Natural killer cell (primary cell): ENCODE measurements around the gene ST6GALNAC2. TPM values are rescaled to one million over a fixed set of nuclear protein-coding genes. Genes with fewer than 3 reads are reported as not detected.
"Not testable (repeated sequence)": the region's sequence is repeated elsewhere in the genome, so short reads cannot be mapped to it uniquely, and the experiment has no call there.

Source experiments
- ATAC-seq, 3 donors: fragments of 150-1000 bp in 2 of 3; fragments of 200-7000 bp in 1 of 3; cut with Tn5 transposase; 1 replicate in 1 of 3; 2 replicates in 2 of 3; pipeline ENCODE4 v1.10.0; 2021; ENCODE audit warnings: mild to moderate bottlenecking in 2 of 3, moderate library complexity in 2 of 3
- DNase-seq, 2 donors: peaks; one replicate each; pipeline versions ENCODE4 v3.0.0 to v3.0.0-alpha.2; 2013 to 2021; ENCODE audit warnings: mixed read lengths in 1 of 2
- H3K27ac ChIP-seq: one replicate; pipeline ENCODE4 v1.5.1; 2013; ENCODE audit warnings: mild to moderate bottlenecking, low read length
- H3K27me3 ChIP-seq: one replicate; pipeline ENCODE4 v1.6.1; 2013; ENCODE audit warnings: low read length; ENCODE audit not compliant: control insufficient read depth, insufficient read depth
- H3K36me3 ChIP-seq: one replicate; pipeline ENCODE4 v1.6.1; 2013; ENCODE audit warnings: low read length; ENCODE audit not compliant: control insufficient read depth, insufficient read depth
- H3K4me1 ChIP-seq: one replicate; pipeline ENCODE4 v1.6.1; 2013; ENCODE audit warnings: low read length; ENCODE audit not compliant: control insufficient read depth, insufficient read depth
- H3K4me3 ChIP-seq: one replicate; pipeline ENCODE4 v1.5.1; 2013; ENCODE audit warnings: low read length
- H3K9me3 ChIP-seq: one replicate; pipeline ENCODE4 v1.6.1; 2013; ENCODE audit warnings: low read length; ENCODE audit not compliant: control insufficient read depth, insufficient read depth
- H3K27ac Mint-ChIP-seq, 2 donors: one replicate each; pipeline ENCODE4 v1.8.0; 2022; ENCODE audit warnings: mild to moderate bottlenecking in 2 of 2, mixed read lengths in 2 of 2, moderate library complexity in 1 of 2
- H3K27me3 Mint-ChIP-seq, 2 donors: one replicate each; pipeline ENCODE4 v1.8.0; 2022; ENCODE audit warnings: low read depth in 2 of 2, mixed read lengths in 2 of 2
- H3K36me3 Mint-ChIP-seq: one replicate; pipeline ENCODE4 v1.8.0; 2022; ENCODE audit warnings: mixed read lengths
- H3K4me1 Mint-ChIP-seq, 2 donors: one replicate each; pipeline ENCODE4 v1.8.0; 2022; ENCODE audit warnings: mixed read lengths in 2 of 2
- H3K4me3 Mint-ChIP-seq: one replicate; pipeline ENCODE4 v1.8.0; 2022; ENCODE audit warnings: mild to moderate bottlenecking, moderate library complexity, mixed read lengths
- H3K9me3 Mint-ChIP-seq, 2 donors: one replicate each; pipeline ENCODE4 v1.8.0; 2022; ENCODE audit warnings: mixed read lengths in 2 of 2
- WGBS: methylation state at CpG from one replicate; pipeline ENCODE4 v1.1.7; 2013; ENCODE audit warnings: missing lambda C conversion rate; ENCODE audit not compliant: insufficient coverage; 5-methylcytosine and 5-hydroxymethylcytosine counted together
- intact Hi-C: fragments of 100-400 bp; cut with micrococcal nuclease; formaldehyde crosslinking; loops from one replicate; pipeline ENCODE4 v1.14.2; 2022
- total RNA-seq, 4 donors: library from RNA; stranded (reverse); fragments of 120-200 nt in 1 of 4; gene quantifications; one replicate each; pipeline versions ENCODE4 v1.2.3 to v1.2.4, GENCODE V29; 2013 to 2022
- TF ChIP-seq, protein P1 (sequence below): fragments of 200-600 bp; IDR thresholded peaks from one replicate; pipeline ENCODE4 v1.8.0; 2022; ENCODE audit warnings: antibody characterized with exemption

The ST6GALNAC2 gene
- total RNA-seq, 3 donors from 2014 or later (not counting 1 experiment from before 2014, with no cell fraction given): 0.65 TPM; not detected in 2

DNA sequence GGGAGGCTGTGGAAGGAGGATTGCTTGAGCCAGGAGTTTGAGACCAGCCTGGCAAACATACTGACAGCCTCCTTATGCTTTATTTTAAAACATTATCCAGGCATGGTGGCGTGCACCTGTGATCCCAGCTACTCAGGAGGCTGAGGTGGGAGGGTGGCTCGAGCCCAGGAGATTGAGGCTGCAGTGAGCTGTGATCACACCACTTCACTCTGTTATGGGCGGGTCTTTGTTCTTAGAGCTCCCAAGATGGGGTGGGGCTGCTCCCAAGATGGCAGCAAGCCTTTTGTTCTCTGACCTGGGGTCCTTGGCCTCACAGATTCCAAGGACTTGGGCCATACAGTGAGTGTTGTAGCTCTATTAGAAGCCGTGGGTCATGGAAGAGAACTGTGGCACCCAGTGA is 26.1 kb upstream of the ST6GALNAC2 start:
- 90% methylated on average over 4 of the region's 4 CpGs for WGBS
- no peak overlapping the region for H3K27ac ChIP-seq
- ATAC-seq: no peak
- H3K36me3 ChIP-seq: no peaks in the 10 kb centered on the region
- H3K4me1 Mint-ChIP-seq: peaks cover 5 to 17% of the 10 kb centered on the region in 2 donors
- intact Hi-C loops: no loop called here
- TF ChIP-seq, protein P1, sequence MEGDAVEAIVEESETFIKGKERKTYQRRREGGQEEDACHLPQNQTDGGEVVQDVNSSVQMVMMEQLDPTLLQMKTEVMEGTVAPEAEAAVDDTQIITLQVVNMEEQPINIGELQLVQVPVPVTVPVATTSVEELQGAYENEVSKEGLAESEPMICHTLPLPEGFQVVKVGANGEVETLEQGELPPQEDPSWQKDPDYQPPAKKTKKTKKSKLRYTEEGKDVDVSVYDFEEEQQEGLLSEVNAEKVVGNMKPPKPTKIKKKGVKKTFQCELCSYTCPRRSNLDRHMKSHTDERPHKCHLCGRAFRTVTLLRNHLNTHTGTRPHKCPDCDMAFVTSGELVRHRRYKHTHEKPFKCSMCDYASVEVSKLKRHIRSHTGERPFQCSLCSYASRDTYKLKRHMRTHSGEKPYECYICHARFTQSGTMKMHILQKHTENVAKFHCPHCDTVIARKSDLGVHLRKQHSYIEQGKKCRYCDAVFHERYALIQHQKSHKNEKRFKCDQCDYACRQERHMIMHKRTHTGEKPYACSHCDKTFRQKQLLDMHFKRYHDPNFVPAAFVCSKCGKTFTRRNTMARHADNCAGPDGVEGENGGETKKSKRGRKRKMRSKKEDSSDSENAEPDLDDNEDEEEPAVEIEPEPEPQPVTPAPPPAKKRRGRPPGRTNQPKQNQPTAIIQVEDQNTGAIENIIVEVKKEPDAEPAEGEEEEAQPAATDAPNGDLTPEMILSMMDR: no peak
- H3K27me3 Mint-ChIP-seq: no peaks in the 10 kb centered on the region
- H3K4me1 ChIP-seq: peaks cover 11% of the 10 kb centered on the region
- H3K36me3 Mint-ChIP-seq: no peaks in the 10 kb centered on the region
- H3K9me3 Mint-ChIP-seq: no peaks in the 10 kb centered on the region
- no peak overlapping the region for H3K4me3 ChIP-seq
- H3K27ac Mint-ChIP-seq: no peak overlapping the region
- H3K4me3 Mint-ChIP-seq: no peak overlapping the region
- no peak for DNase-seq
- H3K27me3 ChIP-seq: no peaks in the 10 kb centered on the region
- H3K9me3 ChIP-seq: no peaks in the 10 kb centered on the region

DNA sequence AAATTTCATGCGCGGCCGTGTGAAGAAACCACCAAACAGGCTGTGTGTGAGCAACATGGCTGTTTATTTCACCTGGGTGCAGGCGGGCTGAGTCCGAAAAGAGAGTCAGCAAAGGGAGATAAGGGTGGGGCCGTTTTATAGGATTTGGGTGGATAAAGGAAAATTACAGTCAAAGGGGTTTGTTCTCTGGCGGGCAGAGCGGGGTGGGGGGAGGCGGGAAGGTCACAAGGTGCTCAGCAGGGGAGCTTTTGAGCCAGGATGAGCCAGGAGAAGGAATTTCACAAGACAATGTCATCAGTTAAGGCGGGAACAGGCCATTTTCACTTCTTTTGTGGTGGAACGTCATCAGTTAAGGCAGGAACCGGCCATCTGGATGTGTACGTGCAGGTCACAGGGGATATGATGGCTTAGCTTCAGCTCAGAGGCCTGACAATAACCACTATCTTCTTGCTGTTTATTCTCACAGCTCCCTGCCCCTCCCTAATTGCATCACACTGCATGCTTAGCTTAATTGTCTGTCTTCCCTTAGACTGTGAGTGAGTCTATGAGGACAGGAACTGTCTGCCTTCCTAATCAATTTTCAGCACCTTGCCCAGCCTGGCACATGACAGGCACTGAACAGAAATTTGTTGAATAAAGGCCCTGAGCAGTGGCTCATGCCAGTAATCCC is 25.6 kb upstream of the ST6GALNAC2 start:
- H3K27ac Mint-ChIP-seq, H3K36me3 ChIP-seq, DNase-seq, intact Hi-C loops, H3K27me3 ChIP-seq, H3K36me3 Mint-ChIP-seq, ATAC-seq, H3K9me3 Mint-ChIP-seq, H3K27ac ChIP-seq, H3K27me3 Mint-ChIP-seq, H3K9me3 ChIP-seq, H3K4me3 ChIP-seq, H3K4me3 Mint-ChIP-seq: not testable (repeated sequence)
- 82% methylated on average over 9 of the region's 13 CpGs for WGBS
- H3K4me1 ChIP-seq: peaks cover 11% of the 10 kb centered on the region
- H3K4me1 Mint-ChIP-seq: peaks cover 5 to 17% of the 10 kb centered on the region in 2 donors

DNA sequence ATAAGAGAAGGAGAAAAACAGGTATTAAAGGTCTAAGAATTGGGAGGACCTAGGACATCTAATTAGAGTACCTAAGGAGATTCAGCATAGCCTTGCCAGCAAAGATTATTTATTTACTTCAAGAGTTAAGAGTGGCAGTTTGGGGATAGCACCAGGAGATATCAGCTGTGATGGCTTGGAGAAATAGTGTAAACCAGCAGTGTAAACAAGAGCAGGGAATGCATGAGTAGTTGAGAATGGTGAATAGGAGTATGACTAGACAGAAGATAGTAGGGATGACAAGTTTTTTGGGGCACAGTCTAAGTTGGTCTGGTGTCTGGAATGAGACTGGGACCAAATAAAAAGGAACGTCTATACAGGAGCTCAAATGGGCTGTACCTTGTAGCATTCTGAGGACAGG is 21.0 kb upstream of the ST6GALNAC2 start:
- H3K4me1 ChIP-seq, H3K9me3 ChIP-seq, DNase-seq, H3K27me3 ChIP-seq, H3K36me3 Mint-ChIP-seq, H3K4me3 Mint-ChIP-seq, intact Hi-C loops, H3K4me3 ChIP-seq, H3K27ac ChIP-seq, H3K9me3 Mint-ChIP-seq, H3K36me3 ChIP-seq, H3K4me1 Mint-ChIP-seq, H3K27ac Mint-ChIP-seq, ATAC-seq: not testable (repeated sequence)
- WGBS: 100% methylated on average over 1 of the region's 1 CpG
- H3K27me3 Mint-ChIP-seq: peaks cover 9 to 13% of the 10 kb centered on the region in 2 donors

DNA sequence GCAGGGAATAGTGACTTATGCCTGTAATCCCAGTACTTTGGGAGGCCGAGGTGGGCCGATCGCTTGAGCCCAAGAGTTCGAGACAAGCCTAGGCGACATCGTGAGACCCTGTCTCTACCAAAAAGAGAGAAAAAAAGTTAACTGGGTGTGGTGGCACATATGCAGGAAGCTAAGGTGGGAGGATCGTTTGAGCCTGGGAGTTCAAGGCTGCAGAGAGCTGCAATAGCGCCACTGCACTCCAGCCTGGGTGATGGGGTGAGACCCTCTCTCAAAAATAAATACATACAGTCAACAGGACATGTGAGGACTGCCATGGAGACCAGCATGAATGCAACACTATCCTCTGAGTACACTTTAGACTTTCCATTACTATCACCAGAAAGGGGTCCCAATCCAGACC is 15.4 kb upstream of the ST6GALNAC2 start:
- Histone ChIP-seq H3K27ac (no peak overlapping the region), H3K36me3 (no peaks in the 10 kb centered on the region), H3K9me3 (no peaks in the 10 kb centered on the region), H3K4me1 (no peaks in the 10 kb centered on the region), H3K4me3 (no peak overlapping the region), H3K27me3 (peaks cover 2% of the 10 kb centered on the region)
- TF ChIP-seq, protein P1: no peak
- Mint-ChIP-seq H3K9me3 (no peaks in the 10 kb centered on the region), H3K27ac (no peak overlapping the region), H3K4me1 (peaks cover 0 to 4% of the 10 kb centered on the region in 2 donors), H3K27me3 (peaks cover 13 to 15% of the 10 kb centered on the region in 2 donors), H3K4me3 (no peak overlapping the region), H3K36me3 (no peaks in the 10 kb centered on the region)
- intact Hi-C loops: no loop called here
- DNase-seq (no peak), ATAC-seq (no peak)
- 85% methylated on average over 8 of the region's 8 CpGs for WGBS
